HEK293 (cell line): Measurements from ENCODE around the gene NDUFS7.
A peak's percentile ranks its signal among the peaks of the same experiment; 100 is the strongest.

Experiments used
- AEBP2 ChIP-seq: fragments of 450-650 bp; formaldehyde crosslinking; IDR thresholded peaks from 2 replicates; pipeline ENCODE4 v1.5.1; 2016; ENCODE audit warnings: missing biosample characterization, missing genetic modification characterization, borderline replicate concordance
- BCL11B ChIP-seq: fragments of 450-650 bp; formaldehyde crosslinking; IDR thresholded peaks from 2 replicates; pipeline ENCODE4 v1.5.1; 2016; ENCODE audit warnings: low read depth, missing biosample characterization, missing genetic modification characterization
- GLI4 ChIP-seq: fragments of 450-650 bp; formaldehyde crosslinking; IDR thresholded peaks from 2 replicates; pipeline ENCODE4 v1.5.1; 2016; ENCODE audit warnings: missing biosample characterization, missing genetic modification characterization
- GLIS1 ChIP-seq: fragments of 450-650 bp; formaldehyde crosslinking; IDR thresholded peaks from 2 replicates; pipeline ENCODE4 v1.5.1; 2016; ENCODE audit warnings: missing biosample characterization, missing genetic modification characterization
- HOXA7 ChIP-seq: sonication (generic); formaldehyde crosslinking; IDR thresholded peaks from 2 replicates; pipeline ENCODE4 v1.8.1; 2022; ENCODE audit warnings: missing genetic modification reagents, borderline replicate concordance
- MEIS1 ChIP-seq: sonication (generic); formaldehyde crosslinking; IDR thresholded peaks from 2 replicates; pipeline ENCODE4 v1.8.1; 2022; ENCODE audit warnings: missing genetic modification reagents, mild to moderate bottlenecking, borderline replicate concordance
- PBX3 ChIP-seq: sonication (generic); formaldehyde crosslinking; IDR thresholded peaks from 2 replicates; pipeline ENCODE4 v1.8.1; 2022; ENCODE audit warnings: mild to moderate bottlenecking, moderate library complexity, missing genetic modification reagents
- SALL2 ChIP-seq: fragments of 450-650 bp; formaldehyde crosslinking; IDR thresholded peaks from 2 replicates; pipeline ENCODE4 v1.5.0; 2017; ENCODE audit warnings: missing biosample characterization, mild to moderate bottlenecking, missing genetic modification characterization, borderline replicate concordance
- SP2 ChIP-seq: fragments of 450-650 bp; formaldehyde crosslinking; IDR thresholded peaks from 2 replicates; pipeline ENCODE4 v1.5.1; 2016; ENCODE audit warnings: missing biosample characterization, missing genetic modification characterization
- SP7 ChIP-seq: fragments of 450-650 bp; formaldehyde crosslinking; IDR thresholded peaks from 2 replicates; pipeline ENCODE4 v1.5.1; 2016; ENCODE audit warnings: missing biosample characterization, missing genetic modification characterization
- ZBTB1 ChIP-seq: fragments of 450-650 bp; formaldehyde crosslinking; IDR thresholded peaks from 2 replicates; pipeline ENCODE4 v1.5.1; 2016; ENCODE audit warnings: missing biosample characterization, missing genetic modification characterization
- ZBTB48 ChIP-seq: fragments of 450-650 bp; formaldehyde crosslinking; IDR thresholded peaks from 2 replicates; pipeline ENCODE4 v1.5.1; 2016; ENCODE audit warnings: missing biosample characterization, missing genetic modification characterization
- ZBTB7A ChIP-seq: fragments of 450-650 bp; formaldehyde crosslinking; IDR thresholded peaks from 2 replicates; pipeline ENCODE4 v1.5.1; 2016; ENCODE audit warnings: low read depth, missing biosample characterization, missing genetic modification characterization
- ZNF138 ChIP-seq: fragments of 450-650 bp; formaldehyde crosslinking; IDR thresholded peaks from 2 replicates; pipeline ENCODE4 v1.5.1; 2016; ENCODE audit warnings: missing biosample characterization, missing genetic modification characterization, borderline replicate concordance
- ZNF169 ChIP-seq: fragments of 450-650 bp; formaldehyde crosslinking; IDR thresholded peaks from 2 replicates; pipeline ENCODE4 v1.5.1; 2016; ENCODE audit warnings: missing biosample characterization, missing genetic modification characterization
- ZNF211 ChIP-seq: fragments of 450-650 bp; formaldehyde crosslinking; IDR thresholded peaks from 2 replicates; pipeline ENCODE4 v1.5.1; 2016; ENCODE audit warnings: low read depth, missing biosample characterization, missing genetic modification characterization
- ZNF266 ChIP-seq: fragments of 450-650 bp; formaldehyde crosslinking; IDR thresholded peaks from 2 replicates; pipeline ENCODE4 v1.5.1; 2016; ENCODE audit warnings: missing biosample characterization, missing genetic modification characterization, low read depth
- ZNF274 ChIP-seq, 2 experiments: fragments of 200-500 bp in 1 of 2; fragments of 450-650 bp in 1 of 2; sonication (Bioruptor generic) in 1 of 2; formaldehyde crosslinking in 1 of 2; IDR thresholded peaks; 2 replicates each; pipeline versions ENCODE4 v1.5.1 to v1.6.1; 2014 to 2016; ENCODE audit warnings: borderline replicate concordance in 1 of 2, inconsistent platforms in 1 of 2, low read length in 1 of 2, missing biosample characterization in 1 of 2, missing genetic modification characterization in 1 of 2
- ZNF350 ChIP-seq: fragments of 450-650 bp; formaldehyde crosslinking; IDR thresholded peaks from 2 replicates; pipeline ENCODE4 v1.5.0; 2017; ENCODE audit warnings: missing biosample characterization, mild to moderate bottlenecking, missing genetic modification characterization
- ZNF426 ChIP-seq: fragments of 450-650 bp; formaldehyde crosslinking; IDR thresholded peaks from 2 replicates; pipeline ENCODE4 v1.5.1; 2017; ENCODE audit warnings: missing biosample characterization, missing genetic modification characterization, mild to moderate bottlenecking, inconsistent platforms, moderate library complexity
- ZNF449 ChIP-seq: fragments of 450-650 bp; formaldehyde crosslinking; IDR thresholded peaks from 2 replicates; pipeline ENCODE4 v1.5.1; 2017; ENCODE audit warnings: missing biosample characterization, mild to moderate bottlenecking, missing genetic modification characterization, moderate library complexity
- ZNF501 ChIP-seq: fragments of 450-650 bp; formaldehyde crosslinking; IDR thresholded peaks from 2 replicates; pipeline ENCODE4 v1.5.1; 2016; ENCODE audit warnings: missing biosample characterization, missing genetic modification characterization
- ZNF600 ChIP-seq: fragments of 450-650 bp; formaldehyde crosslinking; IDR thresholded peaks from 2 replicates; pipeline ENCODE4 v1.5.1; 2016; ENCODE audit warnings: missing biosample characterization, missing genetic modification characterization
- ZNF629 ChIP-seq: fragments of 450-650 bp; formaldehyde crosslinking; IDR thresholded peaks from 2 replicates; pipeline ENCODE4 v1.5.1; 2017; ENCODE audit warnings: missing biosample characterization, missing genetic modification characterization
- ZNF664 ChIP-seq: fragments of 450-650 bp; formaldehyde crosslinking; IDR thresholded peaks from 2 replicates; pipeline ENCODE4 v1.5.1; 2016; ENCODE audit warnings: missing biosample characterization, missing genetic modification characterization
- ZNF677 ChIP-seq: fragments of 450-650 bp; IDR thresholded peaks from 2 replicates; pipeline ENCODE4 v1.5.0; 2018; ENCODE audit warnings: missing biosample characterization, mild to moderate bottlenecking, missing genetic modification characterization, moderate library complexity
- ZNF707 ChIP-seq: fragments of 450-650 bp; formaldehyde crosslinking; IDR thresholded peaks from 2 replicates; pipeline ENCODE4 v1.5.1; 2016; ENCODE audit warnings: missing biosample characterization, missing genetic modification characterization
- TF ChIP-seq, protein P1 (sequence below): fragments of 450-650 bp; formaldehyde crosslinking; IDR thresholded peaks from 2 replicates; pipeline ENCODE4 v1.5.1; 2016; ENCODE audit warnings: missing biosample characterization, missing genetic modification characterization
- TF ChIP-seq, protein P2 (sequence below): fragments of 450-650 bp; formaldehyde crosslinking; IDR thresholded peaks from 2 replicates; pipeline ENCODE4 v1.5.1; 2016; ENCODE audit warnings: missing biosample characterization, missing genetic modification characterization
- TF ChIP-seq, protein P3 (sequence below): fragments of 450-650 bp; formaldehyde crosslinking; IDR thresholded peaks from 2 replicates; pipeline ENCODE4 v1.5.1; 2016; ENCODE audit warnings: missing biosample characterization, missing genetic modification characterization

The NDUFS7 gene

DNA sequence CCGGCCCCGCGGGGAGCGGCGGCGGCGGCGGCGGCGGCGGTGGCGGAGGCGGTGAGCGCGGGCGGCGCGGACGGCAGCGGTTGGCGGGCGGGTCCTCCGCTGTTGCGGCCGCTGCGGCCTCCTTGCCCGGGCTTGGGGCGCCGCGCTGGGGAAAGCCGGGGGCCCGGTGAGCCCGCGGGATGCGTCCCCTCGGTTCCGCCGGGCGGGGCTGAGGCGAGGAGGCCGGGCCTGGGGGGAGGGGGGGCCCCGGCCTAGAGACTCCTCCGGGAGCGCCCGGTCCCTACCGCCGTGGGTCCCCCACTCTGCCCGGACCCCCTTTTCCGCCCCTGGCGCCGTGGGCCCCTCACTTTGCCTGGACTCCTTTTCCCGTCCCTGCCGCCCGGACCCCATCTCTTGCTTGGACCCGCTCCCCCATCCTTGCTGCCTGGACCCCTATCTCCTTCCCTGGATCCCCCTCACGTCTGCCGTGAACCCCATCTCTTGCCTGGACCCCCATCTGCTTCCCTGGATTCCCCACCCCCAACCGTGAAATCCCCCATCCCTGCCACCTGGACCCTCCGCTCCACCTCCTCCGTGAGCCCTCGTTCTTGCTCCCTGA is 28.6 kb upstream of the NDUFS7 start (continued):
- TF ChIP-seq ZNF449 (tag by site-specific recombination) = no peak
- no peak for TF ChIP-seq ZNF350 (tag by site-specific recombination)
- no peak for TF ChIP-seq AEBP2 (tag by site-specific recombination)
- TF ChIP-seq, protein P1, sequence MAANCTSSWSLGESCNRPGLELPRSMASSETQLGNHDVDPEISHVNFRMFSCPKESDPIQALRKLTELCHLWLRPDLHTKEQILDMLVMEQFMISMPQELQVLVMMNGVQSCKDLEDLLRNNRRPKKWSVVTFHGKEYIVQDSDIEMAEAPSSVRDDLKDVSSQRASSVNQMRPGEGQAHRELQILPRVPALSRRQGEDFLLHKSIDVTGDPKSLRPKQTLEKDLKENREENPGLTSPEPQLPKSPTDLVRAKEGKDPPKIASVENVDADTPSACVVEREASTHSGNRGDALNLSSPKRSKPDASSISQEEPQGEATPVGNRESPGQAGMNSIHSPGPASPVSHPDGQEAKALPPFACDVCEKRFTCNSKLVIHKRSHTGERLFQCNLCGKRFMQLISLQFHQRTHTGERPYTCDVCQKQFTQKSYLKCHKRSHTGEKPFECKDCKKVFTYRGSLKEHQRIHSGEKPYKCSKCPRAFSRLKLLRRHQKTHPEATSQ (tag by site-specific recombination) = no peak
- TF ChIP-seq MEIS1 (CRISPR knock-in tag) = no peak
- TF ChIP-seq SALL2 (tag by site-specific recombination) = no peak
- TF ChIP-seq ZBTB1 (tag by site-specific recombination) = no peak
- no peak for TF ChIP-seq ZNF600 (tag by site-specific recombination)
- no peak for TF ChIP-seq ZNF169
- TF ChIP-seq ZNF274 (IDR thresholded peaks at IDR 0.05; ENCODE audit: low read length) = no peak
- TF ChIP-seq ZNF274 (tag by site-specific recombination; IDR thresholded peaks at IDR 0.05; ENCODE audit: borderline replicate concordance) = no peak
- peak; percentile 30; the same call in 1 of the 2 replicates for TF ChIP-seq ZBTB48 (tag by site-specific recombination)
- no peak for TF ChIP-seq GLI4
- TF ChIP-seq ZNF266 = no peak
- no peak for TF ChIP-seq ZNF211
- TF ChIP-seq, protein P2, sequence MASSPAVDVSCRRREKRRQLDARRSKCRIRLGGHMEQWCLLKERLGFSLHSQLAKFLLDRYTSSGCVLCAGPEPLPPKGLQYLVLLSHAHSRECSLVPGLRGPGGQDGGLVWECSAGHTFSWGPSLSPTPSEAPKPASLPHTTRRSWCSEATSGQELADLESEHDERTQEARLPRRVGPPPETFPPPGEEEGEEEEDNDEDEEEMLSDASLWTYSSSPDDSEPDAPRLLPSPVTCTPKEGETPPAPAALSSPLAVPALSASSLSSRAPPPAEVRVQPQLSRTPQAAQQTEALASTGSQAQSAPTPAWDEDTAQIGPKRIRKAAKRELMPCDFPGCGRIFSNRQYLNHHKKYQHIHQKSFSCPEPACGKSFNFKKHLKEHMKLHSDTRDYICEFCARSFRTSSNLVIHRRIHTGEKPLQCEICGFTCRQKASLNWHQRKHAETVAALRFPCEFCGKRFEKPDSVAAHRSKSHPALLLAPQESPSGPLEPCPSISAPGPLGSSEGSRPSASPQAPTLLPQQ (tag by site-specific recombination) = 0 out of 2 replicates have a peak, but pooled peaks have one; percentile 12
- no peak for TF ChIP-seq SP7 (tag by site-specific recombination)
- TF ChIP-seq ZNF664 (tag by site-specific recombination) = no peak
- TF ChIP-seq ZNF501 = no peak
- no peak for TF ChIP-seq PBX3 (CRISPR knock-in tag)
- no peak for TF ChIP-seq ZNF629 (tag by site-specific recombination)
- no peak for TF ChIP-seq GLIS1 (tag by site-specific recombination)
- no peak for TF ChIP-seq ZNF138
- no peak for TF ChIP-seq BCL11B
- no peak for TF ChIP-seq HOXA7
- no peak for TF ChIP-seq ZNF677 (tag by site-specific recombination)
- TF ChIP-seq SP2 = no peak
- TF ChIP-seq ZNF707 (tag by site-specific recombination) = no peak
- TF ChIP-seq, protein P3, sequence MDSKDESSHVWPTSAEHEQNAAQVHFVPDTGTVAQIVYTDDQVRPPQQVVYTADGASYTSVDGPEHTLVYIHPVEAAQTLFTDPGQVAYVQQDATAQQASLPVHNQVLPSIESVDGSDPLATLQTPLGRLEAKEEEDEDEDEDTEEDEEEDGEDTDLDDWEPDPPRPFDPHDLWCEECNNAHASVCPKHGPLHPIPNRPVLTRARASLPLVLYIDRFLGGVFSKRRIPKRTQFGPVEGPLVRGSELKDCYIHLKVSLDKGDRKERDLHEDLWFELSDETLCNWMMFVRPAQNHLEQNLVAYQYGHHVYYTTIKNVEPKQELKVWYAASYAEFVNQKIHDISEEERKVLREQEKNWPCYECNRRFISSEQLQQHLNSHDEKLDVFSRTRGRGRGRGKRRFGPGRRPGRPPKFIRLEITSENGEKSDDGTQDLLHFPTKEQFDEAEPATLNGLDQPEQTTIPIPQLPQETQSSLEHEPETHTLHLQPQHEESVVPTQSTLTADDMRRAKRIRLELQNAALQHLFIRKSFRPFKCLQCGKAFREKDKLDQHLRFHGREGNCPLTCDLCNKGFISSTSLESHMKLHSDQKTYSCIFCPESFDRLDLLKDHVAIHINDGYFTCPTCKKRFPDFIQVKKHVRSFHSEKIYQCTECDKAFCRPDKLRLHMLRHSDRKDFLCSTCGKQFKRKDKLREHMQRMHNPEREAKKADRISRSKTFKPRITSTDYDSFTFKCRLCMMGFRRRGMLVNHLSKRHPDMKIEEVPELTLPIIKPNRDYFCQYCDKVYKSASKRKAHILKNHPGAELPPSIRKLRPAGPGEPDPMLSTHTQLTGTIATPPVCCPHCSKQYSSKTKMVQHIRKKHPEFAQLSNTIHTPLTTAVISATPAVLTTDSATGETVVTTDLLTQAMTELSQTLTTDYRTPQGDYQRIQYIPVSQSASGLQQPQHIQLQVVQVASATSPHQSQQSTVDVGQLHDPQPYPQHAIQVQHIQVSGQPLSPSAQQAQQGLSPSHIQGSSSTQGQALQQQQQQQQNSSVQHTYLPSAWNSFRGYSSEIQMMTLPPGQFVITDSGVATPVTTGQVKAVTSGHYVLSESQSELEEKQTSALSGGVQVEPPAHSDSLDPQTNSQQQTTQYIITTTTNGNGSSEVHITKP = no peak
- no peak for TF ChIP-seq ZNF426 (tag by site-specific recombination)
- peak; percentile 37; the same call in 1 of the 2 replicates for TF ChIP-seq ZBTB7A (tag by site-specific recombination)
